OCI-LY3 (cell line): ENCODE results near the gene CCDC121.

Source experiments
- EZH2phosphoT487 ChIP-seq: fragments of 200-600 bp; shearing (Covaris generic); IDR thresholded peaks from 2 replicates; pipeline ENCODE4 v1.6.1; 2018; ENCODE audit warnings: antibody characterized with exemption, mixed run types, low read depth
- TF ChIP-seq, protein P1 (sequence below): fragments of 200-600, 300-600 bp; sonication (generic); IDR thresholded peaks from 2 replicates; pipeline ENCODE4 v1.5.1; 2014; ENCODE audit warnings: antibody characterized with exemption, low read length, low read depth

DNA sequence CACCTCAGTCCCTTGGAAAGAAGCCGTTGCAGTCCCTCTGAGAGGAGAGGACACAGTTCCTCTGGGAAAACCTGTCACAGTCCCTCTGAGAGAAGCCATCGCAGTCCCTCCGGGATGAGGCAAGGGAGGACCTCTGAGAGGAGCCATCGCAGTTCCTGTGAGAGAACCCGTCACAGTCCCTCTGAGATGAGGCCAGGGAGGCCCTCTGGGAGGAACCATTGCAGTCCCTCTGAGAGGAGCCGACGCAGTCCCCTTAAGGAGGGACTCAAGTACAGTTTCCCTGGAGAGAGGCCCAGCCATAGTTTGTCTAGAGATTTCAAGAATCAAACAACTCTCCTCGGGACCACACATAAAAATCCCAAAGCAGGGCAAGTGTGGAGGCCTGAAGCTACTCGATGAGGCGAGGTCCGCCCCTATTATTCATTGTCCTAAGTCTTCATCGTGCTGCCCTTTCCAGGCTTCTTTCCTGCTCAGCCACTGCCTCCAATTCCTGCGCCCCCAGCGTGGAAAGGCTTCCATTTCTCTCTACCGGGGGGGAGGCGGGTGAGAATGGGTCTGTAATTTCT, 46.6 kb downstream of the CCDC121 start:
- TF ChIP-seq, protein P1, sequence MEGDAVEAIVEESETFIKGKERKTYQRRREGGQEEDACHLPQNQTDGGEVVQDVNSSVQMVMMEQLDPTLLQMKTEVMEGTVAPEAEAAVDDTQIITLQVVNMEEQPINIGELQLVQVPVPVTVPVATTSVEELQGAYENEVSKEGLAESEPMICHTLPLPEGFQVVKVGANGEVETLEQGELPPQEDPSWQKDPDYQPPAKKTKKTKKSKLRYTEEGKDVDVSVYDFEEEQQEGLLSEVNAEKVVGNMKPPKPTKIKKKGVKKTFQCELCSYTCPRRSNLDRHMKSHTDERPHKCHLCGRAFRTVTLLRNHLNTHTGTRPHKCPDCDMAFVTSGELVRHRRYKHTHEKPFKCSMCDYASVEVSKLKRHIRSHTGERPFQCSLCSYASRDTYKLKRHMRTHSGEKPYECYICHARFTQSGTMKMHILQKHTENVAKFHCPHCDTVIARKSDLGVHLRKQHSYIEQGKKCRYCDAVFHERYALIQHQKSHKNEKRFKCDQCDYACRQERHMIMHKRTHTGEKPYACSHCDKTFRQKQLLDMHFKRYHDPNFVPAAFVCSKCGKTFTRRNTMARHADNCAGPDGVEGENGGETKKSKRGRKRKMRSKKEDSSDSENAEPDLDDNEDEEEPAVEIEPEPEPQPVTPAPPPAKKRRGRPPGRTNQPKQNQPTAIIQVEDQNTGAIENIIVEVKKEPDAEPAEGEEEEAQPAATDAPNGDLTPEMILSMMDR: no peak
- no peak for TF ChIP-seq EZH2phosphoT487
